H7 (cell line): ENCODE data around the gene GSTM1. TPM values are rescaled to one million over a fixed set of nuclear protein-coding genes. Genes with fewer than 3 reads are reported as not detected.

Source experiments
- total RNA-seq: library from RNA; depleted of rRNA; stranded (reverse); fragments of >200 nt; shearing (Covaris generic); gene quantifications from 2 replicates; pipeline ENCODE4 v1.2.3, GENCODE V29; 2014; rRNA removed

Gene GSTM1
- total RNA-seq, 1 experiment from 2014 or later: not detected

Other genes with a start within 250 kb of the GSTM1 start
- 1.1 and 4.4 TPM in 2 replicates for gene SYPL2, start 221.3 kb upstream of the GSTM1 start, total RNA-seq
- 9.6 and 9.9 TPM in 2 replicates for gene ATXN7L2, start 203.9 kb upstream of the GSTM1 start, total RNA-seq
- gene CYB561D1, start 193.7 kb upstream of the GSTM1 start, total RNA-seq: 3.1 and 4.2 TPM in 2 replicates
- gene AMIGO1, start 178.1 kb upstream of the GSTM1 start, total RNA-seq: 1.1 and 1.9 TPM in 2 replicates
- gene GPR61, start 147.9 kb upstream of the GSTM1 start, total RNA-seq: 0.17 TPM in 1 of 2 replicates, not detected in the other
- 13.3 and 14.6 TPM in 2 replicates for gene GNAI3, start 139.2 kb upstream of the GSTM1 start, total RNA-seq
- gene GNAT2, start 68.2 kb upstream of the GSTM1 start, total RNA-seq: not detected in 2 replicates
- 78.0 and 83.7 TPM in 2 replicates for gene AMPD2, start 68.0 kb upstream of the GSTM1 start, total RNA-seq
- gene GSTM4, start 31.7 kb upstream of the GSTM1 start, total RNA-seq: 31.2 and 43.2 TPM in 2 replicates
- gene GSTM2, start 19.8 kb upstream of the GSTM1 start, total RNA-seq: 10.8 and 17.7 TPM in 2 replicates
- not detected in 2 replicates for gene GSTM5, start 24.4 kb downstream of the GSTM1 start, total RNA-seq
- 24.7 and 27.3 TPM in 2 replicates for gene GSTM3, start 53.2 kb downstream of the GSTM1 start, total RNA-seq
- gene EPS8L3, start 76.1 kb downstream of the GSTM1 start, total RNA-seq: not detected in 2 replicates
- 5.5 and 6.9 TPM in 2 replicates for gene CSF1, start 223.0 kb downstream of the GSTM1 start, total RNA-seq